Measurements from ENCODE around the gene NBPF4.

Gene NBPF4

DNA sequence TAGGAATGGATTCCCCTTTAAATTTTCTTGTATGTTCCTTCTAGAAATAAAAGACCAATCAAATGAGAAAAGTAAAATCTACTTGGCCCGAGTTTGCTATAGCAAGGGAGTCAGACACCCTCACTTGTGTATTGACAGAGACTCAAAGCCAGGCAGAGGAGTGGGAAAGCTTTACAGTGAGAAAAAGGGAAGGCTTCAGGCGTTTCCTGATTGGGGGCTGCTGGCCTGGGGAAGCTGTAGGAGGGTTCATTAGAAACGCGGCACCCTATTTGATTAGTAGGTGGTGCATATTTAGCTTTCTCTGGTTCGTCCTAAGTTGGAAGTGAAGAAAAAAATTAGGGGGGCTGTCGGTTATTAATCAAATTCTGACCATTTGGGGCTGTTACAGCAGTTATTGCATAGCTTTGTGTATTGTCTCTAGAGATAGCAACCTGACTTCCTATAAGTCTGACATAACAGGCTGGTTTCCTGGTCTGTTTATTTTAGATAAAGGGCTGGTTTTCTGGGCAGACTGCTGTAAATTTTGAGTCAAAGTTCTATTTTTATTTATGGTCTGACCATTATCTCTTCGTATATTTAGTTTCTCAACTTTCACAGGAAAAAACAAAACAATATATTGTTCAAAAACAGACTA, 53.8 kb downstream of the NBPF4 start:
- TF ChIP-seq, protein P1, sequence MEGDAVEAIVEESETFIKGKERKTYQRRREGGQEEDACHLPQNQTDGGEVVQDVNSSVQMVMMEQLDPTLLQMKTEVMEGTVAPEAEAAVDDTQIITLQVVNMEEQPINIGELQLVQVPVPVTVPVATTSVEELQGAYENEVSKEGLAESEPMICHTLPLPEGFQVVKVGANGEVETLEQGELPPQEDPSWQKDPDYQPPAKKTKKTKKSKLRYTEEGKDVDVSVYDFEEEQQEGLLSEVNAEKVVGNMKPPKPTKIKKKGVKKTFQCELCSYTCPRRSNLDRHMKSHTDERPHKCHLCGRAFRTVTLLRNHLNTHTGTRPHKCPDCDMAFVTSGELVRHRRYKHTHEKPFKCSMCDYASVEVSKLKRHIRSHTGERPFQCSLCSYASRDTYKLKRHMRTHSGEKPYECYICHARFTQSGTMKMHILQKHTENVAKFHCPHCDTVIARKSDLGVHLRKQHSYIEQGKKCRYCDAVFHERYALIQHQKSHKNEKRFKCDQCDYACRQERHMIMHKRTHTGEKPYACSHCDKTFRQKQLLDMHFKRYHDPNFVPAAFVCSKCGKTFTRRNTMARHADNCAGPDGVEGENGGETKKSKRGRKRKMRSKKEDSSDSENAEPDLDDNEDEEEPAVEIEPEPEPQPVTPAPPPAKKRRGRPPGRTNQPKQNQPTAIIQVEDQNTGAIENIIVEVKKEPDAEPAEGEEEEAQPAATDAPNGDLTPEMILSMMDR (IDR thresholded peaks at IDR 0.05) = no peak

DNA sequence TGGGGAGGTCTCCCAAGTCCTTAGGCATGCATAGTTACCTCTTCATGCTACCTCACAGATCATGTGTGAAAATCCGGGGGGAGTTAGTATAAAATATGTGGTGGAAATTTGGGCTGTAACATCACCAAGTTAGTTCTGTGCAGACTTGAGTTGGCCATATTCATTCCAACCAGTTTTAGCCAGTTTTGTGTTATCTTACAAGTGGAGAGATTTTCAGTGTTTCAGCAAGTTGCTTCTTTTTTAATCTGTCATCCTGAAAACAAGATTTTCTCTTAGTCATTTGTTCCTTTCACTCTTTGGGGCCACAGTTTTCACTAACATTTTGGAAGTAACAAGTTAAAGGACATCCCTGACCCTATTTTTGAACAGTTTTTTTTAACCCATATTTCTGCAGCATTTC, 55.1 kb downstream of the NBPF4 start:
- TF ChIP-seq, protein P1 (IDR thresholded peaks at IDR 0.05) = no peak

DNA sequence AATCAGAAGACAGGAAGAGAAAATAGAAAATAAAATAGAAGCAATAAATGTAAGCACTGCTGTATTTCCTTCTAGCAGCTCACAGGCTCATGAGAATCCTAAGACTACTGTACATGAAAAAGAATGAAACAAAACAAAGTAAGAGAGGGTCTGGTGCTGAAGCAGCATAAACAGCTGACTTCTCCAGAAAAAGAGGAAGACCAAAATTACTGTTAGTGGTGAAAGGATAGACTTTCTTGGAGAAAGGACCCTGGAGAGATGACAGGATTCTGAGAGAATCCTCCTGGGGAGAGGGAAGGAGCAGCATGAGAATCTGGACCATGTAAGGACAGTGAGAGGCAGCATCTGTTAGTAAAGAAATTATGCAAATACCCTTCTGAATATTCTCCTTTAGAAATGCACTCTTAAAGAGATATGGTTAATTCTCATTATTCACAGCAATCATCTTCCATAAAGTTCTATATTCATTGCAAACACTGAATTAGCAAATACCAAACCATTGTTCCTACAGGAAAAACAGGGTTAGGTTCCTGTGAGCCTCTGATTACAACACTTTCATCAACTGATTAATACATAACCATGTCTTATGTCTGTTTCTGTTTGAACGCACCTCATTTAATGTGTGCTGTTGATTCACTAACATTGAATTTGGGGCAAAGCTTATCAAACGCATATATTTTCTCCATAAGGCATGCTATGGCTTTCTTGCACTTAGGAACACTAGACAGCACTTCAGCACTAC, 60.7 kb downstream of the NBPF4 start:
- TF ChIP-seq, protein P1 (IDR thresholded peaks at IDR 0.05) = no peak

DNA sequence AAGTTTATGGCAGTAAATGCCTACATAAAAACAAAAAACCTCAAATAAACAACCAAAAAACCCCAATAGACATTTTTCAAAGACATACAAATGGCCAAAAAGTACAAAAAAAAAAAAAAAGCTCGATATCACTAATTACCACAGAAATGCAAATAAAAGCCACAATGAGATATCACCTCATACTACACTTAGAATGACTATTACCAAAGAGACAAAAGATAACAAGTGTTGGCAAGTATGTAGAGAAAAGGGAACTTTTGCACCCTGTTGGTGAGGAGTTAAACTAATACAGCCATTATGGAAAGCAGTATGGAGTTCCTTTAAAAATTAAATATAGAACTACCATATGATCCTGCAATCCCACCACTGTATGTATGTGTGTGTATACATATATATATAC, 64.9 kb downstream of the NBPF4 start:
- TF ChIP-seq, protein P1 (IDR thresholded peaks at IDR 0.05) = no peak
